ENCODE results near the gene SLC2A14.
"Not testable (repeated sequence)": the region's sequence is repeated elsewhere in the genome, so short reads cannot be mapped to it uniquely, and the experiment has no call there.

SLC2A14 gene

GRCh38 chr12:7877420-7877819 is 4.7 kb upstream of the SLC2A14 start:
- TF ChIP-seq CTCF (IDR thresholded peaks at IDR 0.05; ENCODE audit: control insufficient read depth, insufficient read depth, low read depth, low read length, missing control alignments): no peak
- no peak for DNase-seq (ENCODE audit: low read depth)
- no peak overlapping the region for H3K4me3 ChIP-seq (ENCODE audit: control insufficient read depth, low read depth, low read length)

GRCh38 chr12:7870335-7870734 is 2.4 kb downstream of the SLC2A14 start:
- no peak for DNase-seq (ENCODE audit: low read depth)
- TF ChIP-seq CTCF (IDR thresholded peaks at IDR 0.05; ENCODE audit: control insufficient read depth, insufficient read depth, low read depth, low read length, missing control alignments): no peak
- H3K4me3 ChIP-seq (ENCODE audit: control insufficient read depth, low read depth, low read length): no peak overlapping the region

GRCh38 chr12:7869137-7869536 is 3.6 kb downstream of the SLC2A14 start:
- TF ChIP-seq CTCF (IDR thresholded peaks at IDR 0.05; ENCODE audit: control insufficient read depth, insufficient read depth, low read depth, low read length, missing control alignments): no peak
- no peak overlapping the region for H3K4me3 ChIP-seq (ENCODE audit: control insufficient read depth, low read depth, low read length)
- peak; percentile 46 for DNase-seq (ENCODE audit: low read depth)

- no peak overlapping the region for H3K4me3 ChIP-seq (ENCODE audit: control insufficient read depth, low read depth, low read length)
- TF ChIP-seq CTCF (IDR thresholded peaks at IDR 0.05; ENCODE audit: control insufficient read depth, insufficient read depth, low read depth, low read length, missing control alignments): no peak
- DNase-seq (ENCODE audit: low read depth): no peak
These were observed 4.3 kb downstream of the SLC2A14 start for GRCh38 chr12:7868391-7868790.

- DNase-seq (ENCODE audit: low read depth): no peak
- H3K4me3 ChIP-seq (ENCODE audit: control insufficient read depth, low read depth, low read length): no peak overlapping the region
- no peak for TF ChIP-seq CTCF (IDR thresholded peaks at IDR 0.05; ENCODE audit: control insufficient read depth, insufficient read depth, low read depth, low read length, missing control alignments)
These were observed 8.0 kb downstream of the SLC2A14 start for GRCh38 chr12:7864601-7865150.

GRCh38 chr12:7862814-7863348 is 9.8 kb downstream of the SLC2A14 start:
- not testable (repeated sequence) for H3K4me3 ChIP-seq (ENCODE audit: control insufficient read depth, low read depth, low read length); DNase-seq (ENCODE audit: low read depth)

GRCh38 chr12:7862301-7862700 is 10.4 kb downstream of the SLC2A14 start:
- DNase-seq (ENCODE audit: low read depth); H3K4me3 ChIP-seq (ENCODE audit: control insufficient read depth, low read depth, low read length): not testable (repeated sequence)

- DNase-seq (ENCODE audit: low read depth): peak; percentile 21
- no peak overlapping the region for H3K4me3 ChIP-seq (ENCODE audit: control insufficient read depth, low read depth, low read length)
- no peak for TF ChIP-seq CTCF (IDR thresholded peaks at IDR 0.05; ENCODE audit: control insufficient read depth, insufficient read depth, low read depth, low read length, missing control alignments)
These were observed 13.2 kb downstream of the SLC2A14 start for GRCh38 chr12:7859552-7859951.
